Uterus (tissue), 2 donors: Measurements from ENCODE around the gene ANGEL1.

Experiments used
- POLR2A ChIP-seq, 2 donors: fragments of 450-650 bp; IDR thresholded peaks; one replicate each; pipeline ENCODE4 v1.6.1; 2016; ENCODE audit warnings: antibody characterized with exemption in 2 of 2, mild to moderate bottlenecking in 1 of 2, moderate library complexity in 1 of 2
- TF ChIP-seq, protein P1 (sequence below), 4 experiments: fragments of 200-600 bp in 2 of 4; fragments of 450-650 bp in 2 of 4; sonication (generic) in 2 of 4; IDR thresholded peaks; one replicate each; pipeline ENCODE4 v1.5.1; 2016 to 2019; ENCODE audit warnings: antibody characterized with exemption in 4 of 4, mild to moderate bottlenecking in 2 of 4, moderate library complexity in 1 of 4

DNA sequence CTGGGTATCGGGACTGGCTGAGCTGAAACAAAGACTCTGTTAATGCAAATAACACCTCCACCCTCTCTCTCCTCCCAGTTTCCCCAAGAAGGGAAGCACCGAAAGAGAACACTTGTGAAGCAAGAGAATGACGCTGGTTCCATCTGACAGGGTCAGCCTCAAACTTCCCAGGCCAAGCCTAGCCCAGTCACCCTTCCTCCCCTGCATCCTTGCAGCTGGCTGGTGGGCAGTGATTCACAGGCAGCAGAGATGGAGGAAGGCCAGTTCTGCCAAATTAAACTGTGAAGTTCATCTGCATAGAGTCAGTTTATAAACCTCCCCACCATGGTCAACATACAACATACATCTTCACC is 16.3 kb upstream of the ANGEL1 start:
- TF ChIP-seq, protein P1, sequence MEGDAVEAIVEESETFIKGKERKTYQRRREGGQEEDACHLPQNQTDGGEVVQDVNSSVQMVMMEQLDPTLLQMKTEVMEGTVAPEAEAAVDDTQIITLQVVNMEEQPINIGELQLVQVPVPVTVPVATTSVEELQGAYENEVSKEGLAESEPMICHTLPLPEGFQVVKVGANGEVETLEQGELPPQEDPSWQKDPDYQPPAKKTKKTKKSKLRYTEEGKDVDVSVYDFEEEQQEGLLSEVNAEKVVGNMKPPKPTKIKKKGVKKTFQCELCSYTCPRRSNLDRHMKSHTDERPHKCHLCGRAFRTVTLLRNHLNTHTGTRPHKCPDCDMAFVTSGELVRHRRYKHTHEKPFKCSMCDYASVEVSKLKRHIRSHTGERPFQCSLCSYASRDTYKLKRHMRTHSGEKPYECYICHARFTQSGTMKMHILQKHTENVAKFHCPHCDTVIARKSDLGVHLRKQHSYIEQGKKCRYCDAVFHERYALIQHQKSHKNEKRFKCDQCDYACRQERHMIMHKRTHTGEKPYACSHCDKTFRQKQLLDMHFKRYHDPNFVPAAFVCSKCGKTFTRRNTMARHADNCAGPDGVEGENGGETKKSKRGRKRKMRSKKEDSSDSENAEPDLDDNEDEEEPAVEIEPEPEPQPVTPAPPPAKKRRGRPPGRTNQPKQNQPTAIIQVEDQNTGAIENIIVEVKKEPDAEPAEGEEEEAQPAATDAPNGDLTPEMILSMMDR (IDR thresholded peaks at IDR 0.05) = no peak
- no peak for TF ChIP-seq POLR2A (IDR thresholded peaks at IDR 0.05)
